ENCODE data around the gene HBG2. TPM values are rescaled to one million over a fixed set of nuclear protein-coding genes. Genes with fewer than 3 reads are reported as not detected.

The HBG2 gene
- total and polyA plus RNA-seq, 9 of the 15 experiments (the other 6 are each of a cell fraction or from before 2014, with no cell fraction given): 1,626 to 58,619 (median 10,515) TPM

DNA sequence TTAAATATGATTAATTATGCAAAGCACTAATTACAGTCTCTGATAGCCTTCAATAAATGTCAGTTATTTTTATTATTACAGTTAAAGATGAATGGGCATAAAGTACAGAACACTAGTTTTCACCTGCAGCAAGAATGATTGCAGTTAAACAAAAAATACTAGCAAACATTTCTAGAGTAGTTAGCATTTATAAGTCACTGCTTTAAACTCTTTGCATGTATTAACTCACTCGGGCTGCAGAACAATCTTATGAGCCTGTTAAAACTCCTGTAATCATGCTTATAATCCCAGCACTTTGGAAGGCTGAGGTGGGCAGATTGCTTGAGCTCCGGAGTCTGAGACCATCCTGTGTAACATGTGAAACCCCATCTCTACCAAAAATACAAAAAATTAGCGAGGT, 32.3 kb upstream of the HBG2 start:
- peak overlapping the region; percentile 81 for H3K4me2 ChIP-seq (ENCODE audit: insufficient read depth, low read length)
- peaks cover 24% of the 10 kb centered on the region for H3K36me3 ChIP-seq (ENCODE audit: control insufficient read depth, insufficient read depth, low read length)
- no peak overlapping the region for H3K4me3 ChIP-seq
- 29% methylated on average over 3 of the region's 3 CpGs for WGBS (ENCODE audit: insufficient coverage, low coverage, missing lambda C conversion rate)
- H3K4me1 ChIP-seq (replicated peaks in 1 of 2; ENCODE audit: control insufficient read depth in 2 of 2, insufficient read depth in 2 of 2, low read length in 2 of 2): peaks cover 16 to 83% of the 10 kb centered on the region in 2 experiments; a peak in 4 of 5 replicates
- no peak for ATAC-seq
- no TSS peak for BruUV-seq (replicated peaks)
- H3K9ac ChIP-seq (ENCODE audit: insufficient read depth in 1 of 2, low read depth in 2 of 2, low read length in 2 of 2): peak overlapping the region; percentile 38 to 42; a peak in 2 of 4 replicates
- H3K9me3 ChIP-seq (replicated peaks; ENCODE audit: control insufficient read depth, insufficient read depth, low read depth, low read length): no peaks in the 10 kb centered on the region
- FAIRE-seq: no peak
- H3K27me3 ChIP-seq (ENCODE audit: control insufficient read depth in 2 of 2, insufficient read depth in 2 of 2, low read length in 2 of 2): no peaks in the 10 kb centered on the region
- ChIA-PET CTCF (ENCODE audit: low intra/inter-chr PET ratio) (no interaction called here), POLR2A (interaction anchor here (2.0 to 6.4 kb wide), 3 partner anchors 12 to 40 kb away, joined by 13 to 40 read pairs (median 15); partner anchors contain the start of gene HBE1)
- TF ChIP-seq ASH1L (IDR thresholded peaks at IDR 0.05; ENCODE audit: borderline replicate concordance, low read depth, partially characterized antibody) (no peak), ZNF79 (CRISPR knock-in tag; IDR thresholded peaks at IDR 0.05; ENCODE audit: low read depth) (no peak), DMBX1 (CRISPR knock-in tag; IDR thresholded peaks at IDR 0.05; ENCODE audit: borderline replicate concordance) (no peak), PTTG1 (tag; IDR thresholded peaks at IDR 0.05; ENCODE audit: low read depth) (no peak), RBM39 (optimal IDR thresholded peaks at IDR 0.05; ENCODE audit: low read depth, low read length) (no peak), ZNF324 (CRISPR knock-in tag; IDR thresholded peaks at IDR 0.05) (no peak)
- TF ChIP-seq, protein P1, sequence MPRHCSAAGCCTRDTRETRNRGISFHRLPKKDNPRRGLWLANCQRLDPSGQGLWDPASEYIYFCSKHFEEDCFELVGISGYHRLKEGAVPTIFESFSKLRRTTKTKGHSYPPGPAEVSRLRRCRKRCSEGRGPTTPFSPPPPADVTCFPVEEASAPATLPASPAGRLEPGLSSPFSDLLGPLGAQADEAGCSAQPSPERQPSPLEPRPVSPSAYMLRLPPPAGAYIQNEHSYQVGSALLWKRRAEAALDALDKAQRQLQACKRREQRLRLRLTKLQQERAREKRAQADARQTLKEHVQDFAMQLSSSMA (CRISPR knock-in tag; IDR thresholded peaks at IDR 0.05): no peak
- in situ Hi-C loops (cut with MboI) (loop anchor here (5.0 kb wide), 2 partner anchors 45 to 165 kb away; no protein-coding TSS in a partner anchor), intact Hi-C loops (cut with micrococcal nuclease) (loop anchor here (10.0 kb wide), 2 partner anchors 218 to 308 kb away; partner anchors contain the start of genes TRIM6 and UBQLN3)
- H3K79me2 ChIP-seq (ENCODE audit: control insufficient read depth, insufficient read depth, low read length): peaks cover 95% of the 10 kb centered on the region
- peak overlapping the region; percentile 86; the same call in 1 of the 3 replicates for H3K27ac ChIP-seq (ENCODE audit: extremely low read depth, low read depth, low read length)
- DNase-seq (ENCODE audit: extremely low read depth in 1 of 4, low spot score in 3 of 4): no peak
- H3K9me1 ChIP-seq (ENCODE audit: control insufficient read depth, insufficient read depth, low read length): no peaks in the 10 kb centered on the region
- no peak overlapping the region for H2AFZ ChIP-seq (ENCODE audit: low read depth, low read length)
- H4K20me1 ChIP-seq (replicated peaks; ENCODE audit: control insufficient read depth, insufficient read depth, low read length): no peaks in the 10 kb centered on the region
